Glomerular endothelial cell (primary cell): Measurements from ENCODE around the gene ALPI. TPM values are rescaled to one million over a fixed set of nuclear protein-coding genes. Genes with fewer than 3 reads are reported as not detected.

Experiments used
- DNase-seq: peaks from one replicate; pipeline ENCODE4 v3.0.0-alpha.2; 2011; ENCODE audit warnings: low read depth, low spot score; ENCODE audit errors: extremely low read depth
- total RNA-seq: library from RNA; depleted of rRNA; stranded (reverse); fragments of >200 nt; gene quantifications from 2 replicates; pipeline ENCODE4 v1.2.3, GENCODE V29; 2015

The ALPI gene
- total RNA-seq, 1 donor from 2014 or later: not detected

DNA sequence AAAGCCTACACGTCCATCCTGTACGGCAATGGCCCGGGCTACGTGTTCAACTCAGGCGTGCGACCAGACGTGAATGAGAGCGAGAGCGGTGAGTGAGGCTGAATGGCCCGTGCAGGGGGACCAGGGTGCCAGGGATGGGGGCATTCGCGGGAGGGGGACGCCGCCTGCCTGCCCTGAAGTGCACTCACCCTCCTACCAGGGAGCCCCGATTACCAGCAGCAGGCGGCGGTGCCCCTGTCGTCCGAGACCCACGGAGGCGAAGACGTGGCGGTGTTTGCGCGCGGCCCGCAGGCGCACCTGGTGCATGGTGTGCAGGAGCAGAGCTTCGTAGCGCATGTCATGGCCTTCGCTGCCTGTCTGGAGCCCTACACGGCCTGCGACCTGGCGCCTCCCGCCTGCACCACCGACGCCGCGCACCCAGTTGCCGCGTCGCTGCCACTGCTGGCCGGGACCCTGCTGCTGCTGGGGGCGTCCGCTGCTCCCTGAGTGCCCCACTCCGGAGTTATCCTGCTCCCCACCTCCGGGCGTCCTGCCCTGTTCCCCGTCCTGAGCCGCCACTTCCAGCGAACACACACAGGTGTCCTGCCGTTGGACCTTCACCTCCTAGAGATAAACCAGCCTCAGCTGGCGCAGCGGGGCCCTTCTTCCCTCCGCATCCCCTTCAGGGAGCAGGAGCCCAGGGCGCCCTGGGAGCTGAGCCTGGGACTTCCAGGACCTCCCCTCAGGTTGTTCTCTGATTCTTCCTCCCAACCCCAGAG is 2.9 kb downstream of the ALPI start:
- no peak for DNase-seq

DNA sequence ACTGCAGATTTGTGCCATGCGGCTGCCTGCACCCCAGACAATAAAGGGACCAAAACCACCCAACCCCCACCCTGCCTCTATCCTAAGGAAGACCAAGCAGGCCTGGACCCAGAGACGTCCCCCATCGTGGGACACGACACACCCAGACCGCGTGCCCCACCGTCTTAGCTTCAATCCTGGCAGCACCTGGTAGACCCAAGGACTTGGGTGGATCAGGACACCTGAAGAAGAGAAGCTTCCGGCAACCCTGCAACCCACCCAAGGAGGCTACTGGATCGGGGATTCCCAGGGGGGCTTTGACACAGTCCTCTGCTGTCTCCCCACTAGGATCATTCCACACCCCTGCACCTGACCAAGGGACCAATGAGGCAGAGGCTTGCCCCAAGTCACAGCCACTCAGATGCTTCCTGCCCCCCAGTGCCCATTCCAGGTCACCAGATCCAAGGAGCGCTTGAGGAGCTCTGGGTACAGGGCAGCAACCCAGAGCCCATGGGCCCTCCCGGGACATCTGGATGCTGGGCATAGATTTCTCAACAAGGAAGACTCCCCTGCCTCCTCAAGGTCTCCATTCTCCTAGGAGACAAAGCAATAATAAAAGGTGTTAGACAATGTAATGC is 3.6 kb downstream of the ALPI start:
- no peak for DNase-seq

DNA sequence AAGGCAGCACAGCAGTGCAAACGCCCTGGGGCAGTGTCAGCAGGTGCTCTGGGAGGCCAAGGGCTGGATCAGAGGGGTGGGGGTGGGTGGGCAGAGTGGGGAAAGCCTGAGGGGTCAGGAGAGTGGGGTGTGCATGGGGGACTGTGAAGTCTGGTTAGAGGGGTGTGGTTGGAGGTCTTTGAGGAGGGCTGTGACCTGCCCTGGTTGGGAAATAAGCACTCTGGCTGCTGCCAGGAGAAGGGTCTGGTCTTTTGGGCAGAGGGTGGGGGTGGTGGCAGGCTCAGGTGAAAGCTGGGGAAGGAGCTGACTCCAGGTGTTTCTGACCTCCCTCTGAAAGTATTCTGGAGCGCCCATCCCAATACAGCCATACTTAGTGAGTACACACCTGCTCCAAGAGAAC is 4.2 kb downstream of the ALPI start:
- DNase-seq: no peak

DNA sequence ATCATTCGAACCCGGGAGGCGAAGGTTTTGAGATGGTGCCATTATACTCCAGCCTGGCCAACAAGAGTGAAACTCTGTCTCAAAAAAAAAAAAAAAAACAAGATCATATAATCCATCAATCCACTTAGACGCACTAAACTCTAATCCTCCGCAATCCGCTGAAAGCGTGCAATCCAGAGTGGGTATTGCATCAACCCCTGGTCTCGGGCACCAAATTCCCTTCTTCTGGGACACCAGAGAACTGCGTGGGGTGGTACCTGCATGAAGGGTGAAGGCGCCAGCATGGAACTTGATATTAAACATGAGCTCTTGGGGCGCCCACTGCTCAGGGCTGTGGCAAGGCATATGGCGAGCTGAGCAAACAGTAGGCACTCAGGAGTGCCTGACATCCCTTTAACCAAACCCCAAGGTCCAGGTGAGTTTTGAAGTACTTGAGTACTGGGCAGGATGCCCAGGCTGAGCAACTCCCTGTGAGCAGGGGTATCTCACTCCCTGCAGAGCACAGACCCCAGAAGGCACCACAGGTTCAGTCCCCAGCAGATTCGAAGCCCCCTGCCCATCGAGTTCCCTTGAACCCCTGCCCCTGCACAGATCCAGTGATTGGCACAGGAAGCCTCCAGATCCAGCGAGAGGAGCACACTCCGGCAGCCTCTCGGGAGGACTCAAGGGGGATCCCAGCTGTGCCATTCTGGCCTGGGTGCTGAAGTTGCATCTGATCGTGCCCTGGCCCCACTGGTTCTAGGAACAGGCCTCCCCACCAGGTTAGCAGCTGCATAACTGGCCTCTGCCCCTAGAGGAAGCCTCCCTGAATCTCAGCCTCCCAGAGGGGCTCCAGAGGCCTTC is 8.0 kb downstream of the ALPI start:
- no peak for DNase-seq

DNA sequence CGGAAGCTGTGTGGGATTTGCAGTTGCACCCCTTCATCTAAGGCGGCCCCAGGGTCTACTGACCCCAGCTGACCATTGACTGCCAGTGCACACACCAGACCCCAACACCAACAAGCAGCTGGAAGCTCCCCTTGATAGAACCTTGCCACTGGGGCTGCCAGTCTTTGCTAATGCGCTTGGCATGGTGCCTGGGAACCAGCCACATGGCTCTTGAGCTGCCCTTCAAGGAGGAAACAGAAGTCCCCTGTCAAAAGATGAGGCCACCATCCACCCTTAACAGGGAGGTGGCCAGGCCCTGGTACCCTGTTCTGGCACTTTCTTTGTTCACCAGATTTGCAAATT is 8.6 kb downstream of the ALPI start:
- DNase-seq: no peak

DNA sequence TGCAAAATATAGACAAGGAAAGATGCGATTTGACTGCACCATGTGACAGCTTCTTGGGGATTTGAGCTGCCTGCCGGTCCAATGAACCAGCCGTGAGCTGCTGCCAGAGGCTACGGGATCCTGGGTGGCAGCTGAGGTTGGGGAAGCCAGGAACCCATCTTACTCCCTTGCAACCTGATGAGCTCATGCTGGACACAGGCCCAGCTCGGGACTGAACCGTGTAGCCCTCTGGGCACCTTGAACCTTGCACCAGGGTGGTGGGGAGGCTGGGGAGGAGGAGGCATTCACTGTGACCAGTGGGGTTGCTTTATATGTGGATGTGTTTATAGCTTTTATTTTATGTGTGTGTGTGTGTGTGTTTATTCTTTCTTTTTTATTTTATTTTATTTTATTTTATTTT is 9.1 kb downstream of the ALPI start:
- DNase-seq: no peak

DNA sequence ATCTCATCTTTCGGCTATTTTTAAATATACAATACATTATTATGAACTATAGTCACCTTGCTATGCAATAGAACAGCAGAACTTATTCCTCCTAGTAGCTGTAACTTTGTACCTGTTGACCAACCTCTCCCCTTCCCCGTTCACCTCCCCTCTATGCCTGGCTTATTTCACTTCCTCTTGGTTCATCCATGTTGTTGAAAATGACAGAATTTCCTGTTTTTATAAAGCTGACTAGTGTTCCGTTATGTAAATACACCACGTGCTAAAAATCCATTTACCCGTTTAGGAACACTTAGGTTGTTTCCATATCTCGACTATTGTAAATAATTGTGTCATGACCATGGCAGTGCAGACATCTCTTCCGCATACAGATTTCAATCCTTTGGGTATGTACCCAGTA is 10.3 kb downstream of the ALPI start:
- no peak for DNase-seq

DNA sequence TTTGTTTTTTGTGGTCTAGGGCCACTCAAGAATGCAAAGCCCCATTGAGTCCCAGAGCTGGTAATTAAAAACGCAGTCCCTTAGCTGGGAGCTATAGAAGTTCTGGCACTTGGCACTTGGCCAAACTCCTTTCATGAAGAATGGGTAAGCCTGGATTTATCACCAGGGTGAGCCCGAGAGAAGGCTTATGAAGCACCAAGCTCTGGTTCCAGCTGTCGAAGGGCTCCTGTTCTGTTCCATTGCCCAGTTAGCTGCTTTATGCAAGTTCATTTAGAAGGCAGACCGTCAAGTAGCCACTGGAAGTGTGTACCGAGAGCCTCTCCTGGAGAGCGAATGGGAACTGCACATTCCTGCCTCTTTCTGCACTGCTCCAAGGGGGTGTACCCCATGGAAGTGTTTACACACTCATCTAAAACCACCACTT is 17.5 kb downstream of the ALPI start:
- DNase-seq: no peak

DNA sequence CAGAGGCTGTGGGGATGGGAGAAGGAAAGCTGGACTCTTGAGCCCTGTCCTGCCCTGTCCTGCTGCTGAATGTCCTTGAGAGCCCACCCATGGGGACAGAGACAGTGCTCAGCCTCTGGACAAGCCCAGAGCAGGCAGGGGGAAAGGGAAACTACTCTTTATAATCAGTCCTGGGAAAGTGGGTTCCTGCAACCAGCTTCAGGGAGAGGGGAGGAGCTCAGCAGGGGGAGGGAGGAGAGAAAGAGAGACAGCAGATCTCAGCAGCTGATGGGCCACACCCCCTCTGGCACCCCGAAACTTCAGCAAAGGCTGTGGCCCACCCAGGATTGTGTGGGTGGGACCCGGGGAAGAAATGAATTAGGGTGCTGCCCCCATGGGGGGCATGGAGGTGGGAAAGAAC is 20.1 kb downstream of the ALPI start:
- no peak for DNase-seq

DNA sequence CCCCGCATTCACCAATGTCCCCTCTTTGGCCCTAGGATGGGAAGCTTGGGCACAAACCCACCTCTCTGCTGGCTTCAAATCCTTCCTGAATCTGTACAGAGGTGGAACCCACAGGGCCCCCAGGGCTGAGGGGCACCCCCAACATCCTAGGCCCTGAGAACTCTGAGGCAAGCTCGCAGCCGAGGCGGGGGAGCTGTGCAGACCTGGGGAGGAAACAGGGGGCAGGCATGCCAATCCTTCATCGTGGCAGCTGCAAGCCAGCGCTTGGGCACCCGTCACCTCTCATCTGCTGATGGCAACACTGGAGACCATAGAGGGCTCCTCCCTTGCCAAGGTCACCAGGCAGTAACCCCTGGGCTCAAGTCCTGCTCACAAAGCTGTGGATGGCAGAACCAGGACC is 20.8 kb downstream of the ALPI start:
- no peak for DNase-seq

DNA sequence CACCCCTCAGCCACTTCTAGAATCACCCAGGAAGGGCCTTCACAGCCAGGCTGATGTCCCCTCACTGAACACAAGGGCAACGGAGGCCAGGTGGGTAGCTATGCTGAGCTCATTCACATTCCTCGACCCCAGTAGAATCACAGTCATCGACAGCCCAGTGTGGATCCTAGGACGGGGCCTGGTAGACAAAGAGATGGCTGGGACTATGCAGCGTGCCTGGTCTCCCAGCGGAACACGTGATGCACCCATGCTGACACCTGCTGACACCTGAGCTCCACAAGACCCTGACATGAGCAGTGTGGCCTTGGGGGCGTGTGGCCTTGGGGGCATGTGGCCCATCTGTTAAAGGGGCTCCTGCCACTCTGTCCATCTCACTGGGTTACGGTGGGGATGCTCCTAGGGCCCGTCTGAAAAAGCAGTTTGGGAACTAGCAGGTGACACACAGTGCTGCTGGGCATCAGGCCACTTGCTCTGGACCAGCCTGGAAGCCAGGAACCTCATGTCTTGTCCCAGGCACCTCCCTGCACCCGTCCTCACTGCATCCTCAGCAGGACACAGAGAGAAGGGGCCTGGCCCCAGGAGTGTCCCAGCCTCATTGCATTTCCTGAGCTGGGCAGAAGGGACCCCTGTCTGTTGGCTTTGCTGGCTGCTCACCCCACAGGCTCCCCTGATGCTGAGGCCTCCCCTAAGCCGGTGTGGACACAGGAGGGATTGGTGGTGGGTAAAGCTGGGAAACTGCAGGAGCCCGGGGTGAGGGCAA is 22.0 kb downstream of the ALPI start:
- DNase-seq: no peak

DNA sequence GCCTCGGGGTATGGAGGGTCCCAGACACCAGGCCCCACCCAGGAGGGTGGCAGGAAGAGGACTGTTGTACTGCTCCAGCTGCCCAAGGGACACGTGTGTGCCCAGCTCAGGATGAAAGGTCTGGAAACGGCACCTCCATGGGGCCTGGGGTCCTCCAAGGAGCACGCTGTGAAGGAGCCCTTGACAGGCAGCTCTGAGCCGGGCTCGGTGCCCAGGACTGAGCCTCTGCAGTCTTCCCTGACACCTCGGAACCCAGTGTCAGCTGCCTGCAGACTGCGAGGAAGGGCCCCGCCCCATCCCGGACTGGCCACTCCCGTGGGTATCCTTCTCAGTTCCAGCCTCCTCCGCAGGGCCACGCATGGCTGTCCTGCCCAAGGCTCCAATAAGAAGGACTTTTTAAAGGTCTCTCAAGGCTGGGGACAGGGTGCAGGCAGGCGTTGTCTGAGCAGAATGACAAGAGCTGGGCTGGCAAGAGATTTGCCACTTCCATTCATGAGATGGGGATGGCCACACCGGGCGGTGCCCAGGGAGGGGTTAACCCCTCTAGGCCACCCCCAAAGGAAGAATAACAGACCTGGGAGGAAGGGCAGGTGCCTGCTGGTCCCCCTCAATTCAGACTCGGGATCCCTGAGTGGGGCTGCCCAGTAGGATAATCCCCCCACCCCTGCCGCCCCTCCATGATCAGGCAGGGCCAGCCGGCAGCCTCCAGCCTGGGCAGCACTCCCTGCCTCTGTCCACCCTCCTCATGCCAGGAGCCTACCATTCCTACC is 22.8 kb downstream of the ALPI start:
- no peak for DNase-seq

DNA sequence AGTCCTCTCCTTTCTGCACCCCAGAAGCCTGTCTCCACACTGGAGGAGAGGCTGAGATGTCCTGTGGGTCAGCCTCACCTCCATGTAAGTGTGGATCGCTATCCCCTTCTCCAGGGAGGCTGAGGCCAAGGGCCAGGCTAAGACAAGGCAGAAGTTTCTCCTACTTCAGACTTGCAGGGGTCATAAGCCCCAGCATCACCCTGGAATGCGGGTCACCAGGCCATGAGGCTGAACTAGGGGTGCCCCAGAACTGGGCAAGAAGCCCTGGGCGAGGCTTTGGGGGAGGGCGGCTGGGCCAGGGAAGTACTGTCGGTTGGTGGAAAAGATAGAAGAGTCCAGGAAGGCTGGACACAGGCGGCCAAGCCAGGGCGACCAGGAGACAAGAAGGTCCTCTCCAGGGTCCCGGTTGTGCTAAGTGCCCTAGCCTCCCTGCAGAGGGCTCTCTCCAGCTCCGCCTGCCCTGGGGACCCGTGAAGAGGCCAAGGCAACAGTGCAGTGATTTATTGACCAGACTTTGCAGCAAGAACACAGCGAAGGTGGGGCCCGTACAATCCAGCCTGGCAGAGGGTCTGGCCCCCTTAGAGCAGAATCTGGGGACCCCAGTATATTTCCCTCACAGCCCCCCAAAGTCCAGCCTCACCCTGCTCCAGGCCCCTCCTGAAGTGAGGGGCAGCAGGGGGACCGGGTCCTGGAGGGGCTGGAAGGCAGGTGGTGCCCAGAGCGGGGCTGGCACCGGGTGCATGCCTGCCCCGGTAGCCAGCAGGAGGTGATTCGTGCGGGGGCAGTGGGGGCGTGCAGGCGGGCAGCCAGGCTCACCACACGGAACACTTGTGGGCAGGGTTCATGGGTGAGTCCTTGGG is 23.6 kb downstream of the ALPI start:
- no peak for DNase-seq

DNA sequence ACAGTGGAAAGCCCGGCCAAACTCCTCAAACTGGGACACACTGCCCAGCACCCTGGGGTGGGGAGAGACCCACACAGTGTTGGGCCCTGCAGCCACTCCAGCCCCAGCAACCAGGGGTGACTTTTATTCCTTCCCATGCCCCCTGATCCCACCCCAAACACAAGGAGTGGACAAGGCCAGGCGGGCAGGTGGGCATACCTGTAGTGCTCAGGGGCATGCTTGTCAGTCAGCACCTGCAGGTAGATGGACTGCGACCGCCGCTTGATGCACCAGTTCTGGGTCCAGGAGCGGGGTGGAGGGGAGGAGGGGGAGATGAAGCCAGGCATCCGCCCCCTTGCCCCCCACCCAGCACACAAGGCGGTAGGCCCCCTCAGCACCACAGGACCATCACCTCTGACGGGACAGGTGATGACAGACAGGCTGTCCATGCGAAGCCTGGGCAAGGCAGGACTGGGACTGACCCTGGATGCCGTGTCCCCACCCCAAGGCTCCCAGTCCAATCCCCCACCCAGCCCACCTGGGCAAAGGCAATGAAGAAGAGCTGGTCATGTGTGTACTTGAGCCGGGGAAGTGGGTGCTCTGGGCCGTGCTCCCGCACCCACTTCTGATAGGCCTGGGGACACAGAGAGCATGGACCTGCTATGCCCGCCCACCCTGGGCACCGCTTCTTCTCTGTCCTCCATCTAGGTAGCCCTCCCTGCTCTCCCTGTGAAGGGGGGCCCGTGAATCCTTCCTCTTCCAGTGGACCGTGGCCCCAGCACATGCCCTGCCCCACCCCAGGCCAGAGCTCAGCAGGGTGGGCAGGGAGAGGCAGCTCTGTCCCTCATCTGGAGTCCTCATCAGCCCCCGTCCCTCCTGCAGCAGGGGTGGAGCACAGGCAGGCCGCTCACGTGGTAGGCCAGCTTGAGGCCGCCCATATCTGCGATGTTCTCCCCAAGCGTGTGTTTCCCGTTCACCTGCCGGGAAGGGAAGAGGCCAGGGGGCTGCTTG is 24.5 kb downstream of the ALPI start:
- no peak for DNase-seq

DNA sequence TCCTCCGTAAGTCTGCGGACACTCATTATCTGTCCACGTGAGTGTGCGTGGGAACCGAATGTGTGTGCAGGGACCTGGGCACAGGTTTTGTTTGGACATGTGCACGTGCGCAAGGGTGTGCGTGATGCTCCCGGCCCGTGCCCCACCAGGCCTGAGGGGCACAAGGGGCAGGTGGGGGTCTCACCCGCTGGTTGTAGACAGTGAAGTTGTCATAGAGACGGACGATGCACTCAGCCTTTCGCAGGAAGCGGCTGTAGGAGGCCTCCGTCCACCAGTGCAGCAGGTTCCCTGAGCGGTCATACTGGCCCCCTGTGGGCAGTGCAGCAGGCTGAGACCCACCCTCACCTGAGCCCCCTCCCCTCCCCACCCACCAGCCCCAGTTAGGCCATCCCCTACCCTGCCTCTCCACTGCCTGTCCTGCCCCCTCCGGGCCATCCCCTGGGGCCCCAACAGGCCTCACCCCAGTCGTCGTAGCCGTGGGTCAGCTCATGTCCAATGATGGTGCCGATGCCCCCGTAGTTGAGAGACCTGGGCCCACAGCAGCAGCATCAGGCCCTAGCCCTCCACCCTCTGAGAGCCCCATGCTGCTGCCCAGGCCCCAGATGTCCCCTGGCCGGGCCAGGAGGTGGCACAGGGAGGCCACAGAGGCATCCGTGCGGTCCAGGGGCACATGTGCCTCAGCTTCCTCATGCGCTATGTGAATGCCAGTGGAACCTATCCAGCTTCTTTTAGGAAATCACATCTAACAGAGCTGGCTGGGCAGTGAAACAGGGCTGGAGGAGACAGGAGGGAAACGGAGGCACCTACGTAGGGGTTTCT is 25.6 kb downstream of the ALPI start:
- no peak for DNase-seq

DNA sequence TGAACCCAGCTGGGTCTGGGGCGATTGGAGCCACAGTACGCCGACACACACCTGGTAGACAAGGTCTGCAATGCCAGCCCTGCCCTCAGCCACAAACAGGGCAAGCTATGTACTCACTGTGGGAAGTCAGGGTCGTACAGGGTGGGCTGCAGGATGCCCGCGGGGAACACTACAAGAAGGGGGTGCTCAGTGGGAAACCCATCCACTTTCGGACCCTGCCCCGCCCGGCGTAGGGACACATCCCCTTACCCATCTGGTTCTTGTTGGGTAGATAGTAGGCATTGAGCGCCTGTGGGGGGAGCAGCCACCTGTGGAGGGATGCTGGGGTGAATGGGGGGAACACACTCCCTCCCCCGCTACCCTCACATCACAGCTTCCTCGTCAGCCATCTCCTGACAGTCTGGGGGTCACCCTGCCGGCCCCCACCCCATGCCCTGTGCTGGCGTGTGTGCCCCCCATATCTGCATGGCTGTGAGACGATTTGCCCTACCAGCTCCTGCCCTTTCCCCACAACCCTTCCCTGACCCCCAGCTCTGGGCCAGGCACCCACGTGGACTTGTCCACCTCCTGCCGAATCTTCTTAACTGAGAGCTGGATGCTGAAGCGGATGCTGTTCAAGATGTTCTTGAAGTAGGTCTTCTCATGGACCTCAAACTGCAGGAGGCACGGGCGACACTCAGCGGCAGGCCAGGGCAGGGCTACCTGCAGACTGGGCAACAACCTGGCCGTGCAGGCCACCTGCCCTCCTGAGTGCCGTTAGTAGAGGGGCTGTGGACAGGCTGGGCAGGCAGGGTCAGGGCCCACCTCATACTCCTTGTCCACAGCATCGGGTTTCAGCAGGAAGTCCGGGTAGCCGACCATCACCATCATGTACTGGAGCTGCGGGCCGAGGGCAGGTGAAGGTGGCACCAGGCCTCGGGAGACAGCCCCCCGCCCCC is 26.6 kb downstream of the ALPI start:
- no peak for DNase-seq
